ENCODE results near the gene TNNI3.
"Not testable (repeated sequence)": the region's sequence is repeated elsewhere in the genome, so short reads cannot be mapped to it uniquely, and the experiment has no call there.

TNNI3 gene

DNA sequence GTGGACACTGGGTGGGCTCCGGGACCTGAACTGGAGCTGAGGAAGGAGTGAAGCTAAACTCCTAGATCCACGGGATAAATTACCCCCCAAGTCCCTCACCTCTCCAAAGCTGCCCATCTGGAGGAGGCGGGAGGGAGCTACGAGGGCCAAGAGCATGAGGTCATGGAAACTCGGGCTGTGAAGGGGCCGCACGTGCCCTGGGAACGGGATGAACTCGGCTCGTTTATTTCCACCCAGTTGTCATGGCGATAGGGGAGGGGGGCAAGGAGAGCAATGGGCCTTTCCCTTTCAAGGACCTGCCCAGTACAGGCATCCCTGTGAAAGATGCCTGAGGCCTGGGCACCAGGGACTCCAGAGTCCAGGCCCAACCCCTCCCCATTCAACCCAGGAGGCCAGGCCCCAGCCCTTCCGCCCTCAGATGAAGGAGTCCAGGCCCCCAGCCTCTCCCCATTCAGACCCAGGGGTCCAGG, 43.9 kb downstream of the TNNI3 start:
- DNase-seq (ENCODE audit: low spot score): no peak

DNA sequence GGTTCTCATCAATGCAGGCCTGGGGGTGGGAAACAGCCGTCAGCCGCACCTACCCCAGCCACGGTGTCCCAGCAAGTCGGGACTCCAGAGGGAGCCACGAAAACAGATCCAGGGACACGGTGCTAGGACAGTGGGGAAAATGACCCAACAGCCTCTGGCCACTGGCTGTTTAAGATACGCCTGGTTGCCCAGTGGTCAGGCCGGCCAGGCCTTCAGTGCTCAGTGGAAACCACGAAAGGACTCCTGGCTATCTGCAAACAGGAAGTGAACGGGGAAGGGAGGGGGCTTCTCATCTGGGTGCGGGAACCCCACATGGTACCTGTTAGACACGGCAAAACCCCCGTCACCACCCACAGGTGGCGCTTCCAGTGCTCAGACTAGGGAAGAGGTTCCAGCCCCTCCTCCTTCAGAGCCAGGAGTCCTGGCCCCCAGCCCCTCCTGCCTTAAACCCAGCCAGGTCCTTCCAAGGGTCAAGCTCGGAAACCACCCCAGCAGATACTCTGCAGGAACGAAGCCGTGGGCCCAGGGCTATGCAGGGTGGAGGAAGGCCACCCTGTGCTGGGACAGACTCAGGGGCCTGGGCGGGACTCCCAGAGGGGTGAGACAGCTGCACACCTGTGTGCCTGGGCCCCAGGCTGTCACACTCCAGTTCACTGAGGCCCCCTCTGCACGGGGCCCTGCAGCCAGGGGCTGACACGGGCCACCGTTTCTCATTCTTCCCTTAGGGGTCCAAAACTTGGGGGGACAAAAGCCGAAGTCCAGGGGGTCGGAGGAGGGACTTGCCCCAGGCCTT, 44.6 kb downstream of the TNNI3 start:
- no peak for DNase-seq (ENCODE audit: low spot score)

DNA sequence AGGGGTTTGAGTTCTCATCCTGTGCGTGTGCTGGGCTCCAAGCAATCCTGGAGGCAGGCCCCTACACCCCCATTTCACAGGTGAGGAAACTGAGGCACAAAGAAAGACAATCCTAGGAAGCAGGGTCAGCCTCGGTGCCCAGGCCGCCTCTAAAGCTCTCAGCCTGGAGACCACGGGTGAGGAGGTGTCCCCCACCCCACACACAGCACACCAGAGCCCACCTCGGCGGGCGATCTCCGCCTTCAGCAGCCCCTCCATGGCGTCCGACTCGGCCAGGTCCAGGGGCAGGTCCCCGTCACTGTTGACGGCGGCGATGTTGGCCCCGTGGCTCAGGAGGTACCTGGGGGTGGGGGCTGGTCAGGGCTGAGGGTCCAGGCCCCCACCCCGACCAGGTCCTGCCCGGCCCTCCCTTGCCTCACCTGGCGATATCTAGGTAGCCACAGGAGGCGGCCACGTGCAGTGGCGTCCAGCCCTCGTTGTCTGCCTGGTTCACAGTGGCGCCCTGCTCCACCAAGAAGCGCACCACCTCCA, 45.2 kb downstream of the TNNI3 start:
- DNase-seq (ENCODE audit: low spot score): no peak

DNA sequence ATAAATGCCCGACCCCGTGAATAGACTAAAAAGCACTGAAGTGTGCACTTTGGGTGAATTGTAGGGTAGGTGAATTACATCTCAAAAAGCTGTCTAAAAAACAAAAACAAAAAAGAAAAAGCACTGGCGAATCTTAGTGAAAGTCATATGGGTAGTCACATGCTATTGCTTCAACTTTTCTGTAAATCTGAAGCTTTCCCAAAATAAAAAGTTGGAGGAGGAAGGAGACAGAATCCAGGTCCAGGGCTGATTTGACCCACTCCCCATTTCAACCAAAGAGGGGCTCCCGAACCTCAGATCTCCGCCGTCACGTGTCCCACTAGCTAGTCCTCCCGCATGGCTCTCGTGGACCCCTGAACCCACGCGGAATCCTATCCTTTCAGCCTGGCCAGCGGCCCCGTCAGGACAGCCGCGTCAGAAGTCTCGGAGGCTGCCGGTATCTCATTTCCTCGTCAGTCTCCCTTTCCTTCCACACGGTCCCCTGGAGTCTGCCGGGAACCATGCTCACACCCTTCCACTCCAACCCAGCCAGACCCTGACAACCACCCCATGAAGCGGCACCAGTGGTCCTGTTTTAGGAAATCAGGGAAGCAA, 46.2 kb downstream of the TNNI3 start:
- no peak for DNase-seq (ENCODE audit: low spot score)

DNA sequence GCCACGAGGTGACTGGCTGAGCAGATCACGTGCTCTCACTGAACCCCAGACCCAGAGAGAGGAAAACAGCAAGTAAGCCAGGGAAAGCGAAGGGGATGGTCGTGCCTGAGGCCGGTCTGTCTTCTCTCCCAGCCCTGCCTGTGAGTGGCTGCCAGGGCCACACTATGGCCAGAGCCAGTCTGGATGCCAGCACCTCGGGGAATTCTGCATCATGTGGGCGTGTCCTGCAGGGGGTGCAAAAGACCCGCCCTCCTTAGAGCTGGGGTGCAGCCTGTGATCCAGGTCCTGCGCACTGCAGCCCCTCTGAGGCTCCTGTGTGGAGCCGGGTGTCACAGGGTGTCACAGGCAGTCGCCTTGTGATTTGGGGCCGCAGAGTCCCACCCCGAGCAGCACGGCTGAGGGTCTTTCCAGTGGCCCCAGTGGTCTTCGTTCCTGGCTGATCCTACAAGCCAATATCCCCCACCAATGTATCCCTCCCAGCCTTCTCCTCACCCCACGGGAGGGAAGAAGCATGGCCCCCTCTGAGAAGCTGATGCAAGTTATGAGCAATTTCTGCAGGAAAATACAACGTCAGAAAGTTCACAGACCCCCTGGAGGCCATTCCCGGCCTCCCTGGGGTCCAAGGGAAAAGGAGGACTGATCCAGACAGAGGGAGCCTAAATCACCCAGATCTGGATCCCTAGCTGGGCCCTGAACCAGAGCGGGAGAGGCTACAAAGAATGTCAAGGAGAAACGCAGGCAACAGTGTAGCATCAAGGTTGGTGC, 47.8 kb downstream of the TNNI3 start:
- no peak for DNase-seq (ENCODE audit: low spot score)

DNA sequence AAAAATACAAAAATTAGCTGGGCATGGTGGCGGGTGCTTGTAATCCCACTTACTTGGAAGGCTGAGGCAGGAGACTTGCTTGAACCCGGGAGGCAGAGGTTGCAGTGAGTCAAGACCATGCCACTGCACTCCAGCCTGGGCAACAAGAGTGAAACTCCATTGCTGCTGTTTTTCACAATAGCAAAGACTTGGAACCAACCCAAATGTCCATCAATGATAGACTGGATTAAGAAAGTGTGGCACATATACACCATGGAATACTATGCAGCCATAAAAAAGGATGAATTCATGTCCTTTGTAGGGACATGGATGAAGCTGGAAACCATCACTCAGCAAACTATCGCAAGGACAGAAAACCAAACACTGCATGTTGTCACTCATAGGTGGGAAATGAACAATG, 50.3 kb downstream of the TNNI3 start:
- DNase-seq (ENCODE audit: low spot score): not testable (repeated sequence)

DNA sequence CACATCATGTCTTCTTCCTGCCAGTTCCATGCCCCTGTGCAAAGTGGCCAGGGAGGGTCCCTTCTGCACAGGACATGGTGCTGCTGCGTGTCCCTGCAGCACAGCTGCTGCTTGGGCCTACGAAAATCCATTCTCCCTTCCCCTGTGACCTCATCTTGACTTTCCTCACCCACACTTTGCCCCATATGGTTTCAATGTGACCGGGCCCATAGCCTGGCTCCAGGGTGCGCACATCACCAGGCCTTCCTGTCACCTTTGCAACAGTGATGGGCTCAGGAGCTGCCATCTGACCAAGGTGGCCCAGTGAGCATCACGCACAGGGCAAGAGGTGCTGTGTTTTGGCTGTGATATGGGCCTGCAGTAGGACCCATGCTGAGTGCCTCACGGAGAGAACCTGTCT, 50.9 kb downstream of the TNNI3 start:
- DNase-seq (ENCODE audit: low spot score): no peak

DNA sequence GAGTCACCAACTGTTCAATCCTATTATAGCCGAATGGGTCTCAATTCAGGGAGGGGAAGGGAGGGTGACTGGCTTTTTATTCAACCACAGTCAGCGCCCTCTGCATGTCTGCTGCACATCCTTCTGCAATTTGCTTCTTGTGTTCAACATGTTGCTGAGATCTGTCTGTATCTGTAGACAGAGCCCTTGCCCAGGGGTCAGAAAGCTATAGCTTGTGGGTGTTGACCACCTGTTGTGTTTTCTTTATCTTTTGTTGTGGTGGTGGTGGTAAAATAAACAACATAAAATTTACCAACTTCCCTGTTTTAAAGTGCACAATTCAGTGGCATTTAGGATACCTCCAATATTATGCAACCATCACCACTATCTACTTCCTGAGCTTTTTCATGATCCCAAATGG, 52.3 kb downstream of the TNNI3 start:
- no peak for DNase-seq (ENCODE audit: low spot score)

DNA sequence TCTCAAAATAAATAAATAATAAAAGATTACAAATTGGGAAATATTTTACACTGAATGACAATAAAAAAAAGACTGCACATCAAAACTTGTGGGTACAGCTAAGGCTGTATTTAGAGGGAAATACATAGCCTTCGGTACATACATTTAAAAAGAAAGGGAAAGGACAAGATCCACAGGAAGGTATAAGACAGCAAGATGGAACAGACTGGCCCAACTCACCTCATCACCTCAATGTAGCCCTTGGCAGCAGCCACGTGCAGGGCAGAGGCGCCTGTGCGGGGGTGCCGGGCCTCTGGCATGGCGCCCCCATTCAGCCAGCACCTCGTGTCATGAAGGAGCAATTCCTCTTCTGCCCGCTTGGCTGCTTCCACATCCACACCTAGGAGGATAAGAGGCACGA, 54.3 kb downstream of the TNNI3 start:
- DNase-seq (ENCODE audit: low spot score): no peak
